Gastroesophageal sphincter (tissue), 4 donors: Measurements from ENCODE around the gene THEMIS. TPM values are rescaled to one million over a fixed set of nuclear protein-coding genes. Genes with fewer than 3 reads are reported as not detected.

Source experiments
- ATAC-seq: fragments of 150-250 bp; one replicate; pipeline ENCODE4 v1.9.1; 2016; ENCODE audit warnings: mild to moderate bottlenecking, moderate library complexity
- H3K27ac ChIP-seq, 4 donors: fragments of 200-600 bp; sonication (generic) in 3 of 4; 1 replicate in 3 of 4; 2 replicates in 1 of 4; pipeline ENCODE4 v1.5.1; 2016 to 2019
- H3K27me3 ChIP-seq: fragments of 200-600 bp; sonication (generic); one replicate; pipeline ENCODE4 v1.5.1; 2019
- H3K36me3 ChIP-seq, 2 donors: fragments of 200-600 bp; sonication (generic); one replicate each; pipeline ENCODE4 v1.5.1; 2019; ENCODE audit warnings: control low read depth in 1 of 2
- H3K4me1 ChIP-seq, 3 donors: fragments of 200-600 bp; sonication (generic); 1 replicate in 2 of 3; 2 replicates in 1 of 3; pipeline ENCODE4 v1.5.1; 2016 to 2019; ENCODE audit warnings: control low read depth in 2 of 3
- H3K4me3 ChIP-seq, 2 donors: fragments of 200-600 bp; sonication (generic); one replicate each; pipeline ENCODE4 v1.5.1; 2019; ENCODE audit warnings: mild to moderate bottlenecking in 1 of 2, moderate library complexity in 1 of 2
- H3K9me3 ChIP-seq, 3 donors: fragments of 200-600 bp; sonication (generic); one replicate each; pipeline ENCODE4 v1.5.1; 2017 to 2019; ENCODE audit warnings: control low read depth in 2 of 3
- EP300 ChIP-seq: sonication (generic); formaldehyde crosslinking; IDR thresholded peaks from one replicate; pipeline ENCODE4 v1.6.1; 2017; ENCODE audit warnings: antibody characterized with exemption, mild to moderate bottlenecking
- POLR2A ChIP-seq, 2 donors: fragments of 450-650 bp; IDR thresholded peaks; one replicate each; pipeline ENCODE4 v1.6.1; 2017; ENCODE audit warnings: antibody characterized with exemption in 2 of 2, mild to moderate bottlenecking in 2 of 2, moderate library complexity in 1 of 2
- POLR2AphosphoS5 ChIP-seq: sonication (generic); formaldehyde crosslinking; IDR thresholded peaks from one replicate; pipeline ENCODE4 v1.6.1; 2017; ENCODE audit warnings: antibody characterized with exemption
- WGBS, 2 donors: methylation state at CpG; one replicate each; pipeline ENCODE4 v1.1.5; 2018; ENCODE audit warnings: low coverage in 1 of 2; 5-methylcytosine and 5-hydroxymethylcytosine counted together
- total RNA-seq, 4 donors: library from RNA; depleted of rRNA; stranded (reverse); fragments of >200 nt; gene quantifications; one replicate each; pipeline ENCODE4 v1.1.0, GENCODE V29; 2016
- TF ChIP-seq, protein P1 (sequence below), 4 experiments: fragments of 200-600 bp in 2 of 4; fragments of 450-650 bp in 2 of 4; sonication (generic) in 1 of 4; IDR thresholded peaks; one replicate each; pipeline ENCODE4 v1.5.1; 2017 to 2019; ENCODE audit warnings: antibody characterized with exemption in 4 of 4, mild to moderate bottlenecking in 2 of 4, moderate library complexity in 2 of 4

THEMIS gene
- total RNA-seq, 4 donors from 2014 or later: 0.27 to 1.6 (median 0.69) TPM

DNA sequence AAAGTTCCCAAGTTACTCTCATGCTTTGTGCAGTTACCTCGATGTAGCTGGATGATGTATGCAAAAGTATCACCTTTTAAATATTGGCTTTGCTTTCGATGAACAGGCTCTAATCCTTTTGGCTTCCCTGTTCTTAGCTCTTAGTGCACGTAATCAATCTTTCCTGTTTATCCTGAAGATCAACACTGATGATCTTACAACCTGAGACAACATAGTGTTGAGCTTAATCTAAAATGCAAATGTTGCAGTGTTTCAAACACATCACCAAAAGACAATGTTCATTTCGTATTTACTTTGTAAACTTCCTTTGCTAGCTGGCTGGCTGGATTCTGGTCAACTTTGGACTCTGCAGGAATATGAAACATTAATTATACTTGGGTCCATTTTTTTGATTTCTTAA lies 132.1 kb downstream of the THEMIS start:
- Histone ChIP-seq H3K4me3 (no peak overlapping the region), H3K9me3 (no peaks in the 10 kb centered on the region), H3K27me3 (no peaks in the 10 kb centered on the region), H3K27ac (no peak overlapping the region), H3K36me3 (no peaks in the 10 kb centered on the region), H3K4me1 (no peaks in the 10 kb centered on the region)
- no peak for TF ChIP-seq POLR2A (IDR thresholded peaks at IDR 0.05)
- WGBS, 2 donors: 29 to 44% methylated on average over 4 of the region's 4 CpGs
- no peak for ATAC-seq

DNA sequence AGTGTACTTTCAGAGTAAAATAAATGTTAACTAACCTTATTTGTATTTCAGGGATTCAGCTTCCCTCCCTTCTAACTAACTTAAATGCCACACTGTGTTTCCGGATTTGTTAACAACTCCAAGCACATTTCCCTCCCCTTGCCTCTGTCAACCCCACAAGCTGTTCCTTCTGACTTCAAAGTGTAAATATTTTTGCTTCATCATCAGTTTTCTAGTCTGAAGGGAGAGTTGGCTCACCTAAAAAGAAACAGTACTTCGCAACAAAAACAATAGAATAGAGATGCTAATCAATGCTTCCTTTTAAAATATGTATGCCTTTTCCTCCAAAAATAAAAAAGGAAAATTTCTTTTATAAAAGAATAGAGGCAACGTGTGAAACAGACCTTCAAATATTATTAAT lies 132.6 kb downstream of the THEMIS start:
- Histone ChIP-seq H3K27ac (no peak overlapping the region), H3K36me3 (no peaks in the 10 kb centered on the region), H3K4me1 (no peaks in the 10 kb centered on the region), H3K4me3 (no peak overlapping the region), H3K9me3 (no peaks in the 10 kb centered on the region), H3K27me3 (no peaks in the 10 kb centered on the region)
- TF ChIP-seq, protein P1, sequence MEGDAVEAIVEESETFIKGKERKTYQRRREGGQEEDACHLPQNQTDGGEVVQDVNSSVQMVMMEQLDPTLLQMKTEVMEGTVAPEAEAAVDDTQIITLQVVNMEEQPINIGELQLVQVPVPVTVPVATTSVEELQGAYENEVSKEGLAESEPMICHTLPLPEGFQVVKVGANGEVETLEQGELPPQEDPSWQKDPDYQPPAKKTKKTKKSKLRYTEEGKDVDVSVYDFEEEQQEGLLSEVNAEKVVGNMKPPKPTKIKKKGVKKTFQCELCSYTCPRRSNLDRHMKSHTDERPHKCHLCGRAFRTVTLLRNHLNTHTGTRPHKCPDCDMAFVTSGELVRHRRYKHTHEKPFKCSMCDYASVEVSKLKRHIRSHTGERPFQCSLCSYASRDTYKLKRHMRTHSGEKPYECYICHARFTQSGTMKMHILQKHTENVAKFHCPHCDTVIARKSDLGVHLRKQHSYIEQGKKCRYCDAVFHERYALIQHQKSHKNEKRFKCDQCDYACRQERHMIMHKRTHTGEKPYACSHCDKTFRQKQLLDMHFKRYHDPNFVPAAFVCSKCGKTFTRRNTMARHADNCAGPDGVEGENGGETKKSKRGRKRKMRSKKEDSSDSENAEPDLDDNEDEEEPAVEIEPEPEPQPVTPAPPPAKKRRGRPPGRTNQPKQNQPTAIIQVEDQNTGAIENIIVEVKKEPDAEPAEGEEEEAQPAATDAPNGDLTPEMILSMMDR (IDR thresholded peaks at IDR 0.05): no peak
- TF ChIP-seq POLR2A (IDR thresholded peaks at IDR 0.05) (no peak), POLR2AphosphoS5 (no peak), EP300 (no peak)
- 28 to 43% methylated on average over 3 of the region's 3 CpGs for WGBS, 2 donors
- no peak for ATAC-seq

DNA sequence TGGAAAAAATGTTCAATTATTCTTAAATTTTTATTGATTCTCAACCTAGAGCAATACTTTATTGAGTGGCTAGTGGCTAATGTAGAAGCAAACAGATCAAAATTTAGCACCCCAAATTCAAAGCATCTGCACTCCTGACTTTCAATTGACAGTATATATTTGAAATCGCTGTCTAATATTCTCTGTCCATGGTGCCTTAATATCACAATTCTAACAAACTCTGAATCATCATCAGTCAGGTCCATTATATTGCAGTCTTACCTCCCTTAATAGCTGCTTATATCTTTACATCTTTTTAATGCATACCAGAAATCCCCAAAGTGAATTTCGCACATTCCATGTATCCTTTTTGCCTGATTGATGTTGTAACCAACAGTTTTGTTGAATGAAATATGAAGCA lies 134.9 kb downstream of the THEMIS start:
- no peak for TF ChIP-seq EP300
- no peak for TF ChIP-seq POLR2A (IDR thresholded peaks at IDR 0.05)
- no peak for TF ChIP-seq POLR2AphosphoS5
- TF ChIP-seq, protein P1 (IDR thresholded peaks at IDR 0.05): no peak
- no peaks in the 10 kb centered on the region for H3K36me3 ChIP-seq
- H3K9me3 ChIP-seq: no peaks in the 10 kb centered on the region
- ATAC-seq: no peak
- H3K4me3 ChIP-seq: no peak overlapping the region
- WGBS, 2 donors: 85 to 86% methylated on average over 2 of the region's 2 CpGs
- H3K27ac ChIP-seq: no peak overlapping the region
- no peaks in the 10 kb centered on the region for H3K27me3 ChIP-seq
- H3K4me1 ChIP-seq: no peaks in the 10 kb centered on the region

DNA sequence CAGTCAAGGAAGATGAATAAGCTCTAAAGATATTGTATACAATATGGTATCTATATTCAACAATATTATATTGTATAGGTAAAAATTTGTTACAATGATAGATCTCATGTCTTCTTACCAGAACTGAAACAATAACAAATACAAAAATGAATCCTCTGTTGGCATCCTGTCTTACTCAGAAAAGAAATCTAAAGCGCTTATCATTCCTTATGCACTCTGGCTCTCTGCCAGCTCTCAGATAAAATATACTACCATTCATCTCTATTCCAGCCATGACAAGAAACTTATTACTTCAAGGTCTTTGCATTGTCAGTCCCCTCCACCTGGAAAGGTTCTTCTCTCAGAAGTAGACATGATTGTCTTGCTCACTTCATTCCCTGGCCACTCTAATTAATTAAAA lies 138.6 kb downstream of the THEMIS start:
- TF ChIP-seq EP300 (no peak), POLR2AphosphoS5 (no peak), POLR2A (IDR thresholded peaks at IDR 0.05) (no peak)
- TF ChIP-seq, protein P1 (IDR thresholded peaks at IDR 0.05): no peak
- Histone ChIP-seq H3K9me3 (peaks cover 0 to 7% (median 0%) of the 10 kb centered on the region in 3 donors), H3K4me3 (no peak overlapping the region), H3K36me3 (no peaks in the 10 kb centered on the region), H3K4me1 (no peaks in the 10 kb centered on the region), H3K27ac (no peak overlapping the region), H3K27me3 (no peaks in the 10 kb centered on the region)
- 39 to 60% methylated on average over 1 of the region's 1 CpG for WGBS, 2 donors
- ATAC-seq: no peak

DNA sequence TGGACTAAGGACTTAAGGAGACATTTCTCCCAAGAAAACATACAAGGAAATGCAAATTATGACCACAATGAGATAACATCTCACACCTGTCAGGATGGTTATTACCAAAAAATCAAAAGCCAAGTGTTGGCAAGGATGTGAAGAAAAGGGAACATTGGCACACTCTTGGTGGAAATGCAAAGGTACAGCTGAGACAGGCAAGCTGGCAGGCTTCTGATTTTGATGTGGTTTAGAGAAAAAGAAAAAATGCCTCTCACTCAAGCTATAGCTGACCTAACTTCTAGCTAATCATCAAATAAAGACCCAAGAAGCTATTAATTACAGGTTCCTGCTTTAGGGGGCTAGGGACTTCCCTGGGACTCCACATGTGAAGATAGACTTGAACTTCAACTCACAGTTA lies 139.8 kb downstream of the THEMIS start:
- no peak overlapping the region for H3K27ac ChIP-seq
- ATAC-seq: no peak
- H3K27me3 ChIP-seq: no peaks in the 10 kb centered on the region
- no peaks in the 10 kb centered on the region for H3K4me1 ChIP-seq
- no peaks in the 10 kb centered on the region for H3K36me3 ChIP-seq
- H3K9me3 ChIP-seq: peaks cover 0 to 7% (median 0%) of the 10 kb centered on the region in 3 donors
- TF ChIP-seq POLR2A (IDR thresholded peaks at IDR 0.05) (no peak), EP300 (no peak), POLR2AphosphoS5 (no peak)
- TF ChIP-seq, protein P1 (IDR thresholded peaks at IDR 0.05): no peak
- H3K4me3 ChIP-seq: no peak overlapping the region

DNA sequence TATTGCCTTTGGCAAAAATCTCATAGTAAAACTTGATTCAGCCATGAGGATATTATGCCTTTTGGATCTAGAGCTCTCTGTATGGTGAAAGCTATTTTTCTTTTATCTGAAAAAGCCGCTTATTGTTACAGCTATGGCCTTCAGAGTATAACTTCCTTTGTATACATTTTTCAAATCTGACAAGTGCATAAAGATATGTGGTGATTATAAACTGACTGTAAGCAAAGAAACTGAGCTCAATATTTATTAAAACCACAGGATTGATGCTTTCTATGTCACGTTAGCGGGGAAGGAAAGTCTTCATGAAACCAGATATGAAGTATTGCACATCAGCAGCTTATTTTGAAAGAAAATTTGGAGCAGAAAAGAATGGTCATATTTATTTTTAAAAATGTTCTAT lies 151.8 kb downstream of the THEMIS start:
- H3K27ac ChIP-seq: no peak overlapping the region
- 66 to 73% methylated on average over 3 of the region's 3 CpGs for WGBS, 2 donors
- TF ChIP-seq EP300: no peak
- no peak for TF ChIP-seq POLR2AphosphoS5
- no peak for TF ChIP-seq POLR2A (IDR thresholded peaks at IDR 0.05)
- TF ChIP-seq, protein P1 (IDR thresholded peaks at IDR 0.05): no peak
- H3K4me3 ChIP-seq: no peak overlapping the region
- no peaks in the 10 kb centered on the region for H3K4me1 ChIP-seq
- H3K36me3 ChIP-seq: no peaks in the 10 kb centered on the region
- H3K9me3 ChIP-seq: no peaks in the 10 kb centered on the region
- ATAC-seq: no peak
- no peaks in the 10 kb centered on the region for H3K27me3 ChIP-seq
